Osteoblast (primary cell): ENCODE measurements around the gene CPS1. TPM values are rescaled to one million over a fixed set of nuclear protein-coding genes. Genes with fewer than 3 reads are reported as not detected.

Experiments
- DNase-seq: peaks from one replicate; pipeline ENCODE4 v3.0.0; 2011; ENCODE audit warnings: low spot score, mixed read lengths; ENCODE audit not compliant: insufficient read length; ENCODE audit errors: missing footprints
- H2AFZ ChIP-seq: 2 replicates; pipeline ENCODE4 v1.6.0; 2011; ENCODE audit warnings: mild to moderate bottlenecking, low read length
- H3K27ac ChIP-seq: 2 replicates; pipeline ENCODE4 v1.5.1; 2011; ENCODE audit warnings: mild to moderate bottlenecking, low read depth, low read length, moderate library complexity
- H3K27me3 ChIP-seq: 2 replicates; pipeline ENCODE4 v1.6.0; 2012; ENCODE audit warnings: mild to moderate bottlenecking, control low read depth, inconsistent platforms, low read length, moderate library complexity; ENCODE audit not compliant: insufficient read depth
- H3K36me3 ChIP-seq: 2 replicates; pipeline ENCODE4 v1.5.1; 2011; ENCODE audit warnings: mild to moderate bottlenecking, low read length, control low read depth, moderate library complexity; ENCODE audit not compliant: insufficient read depth
- H3K4me1 ChIP-seq: 2 replicates; pipeline ENCODE4 v1.5.1; 2011; ENCODE audit warnings: mild to moderate bottlenecking, low read length, control low read depth, moderate library complexity; ENCODE audit not compliant: insufficient read depth
- H3K4me2 ChIP-seq: 2 replicates; pipeline ENCODE4 v1.6.0; 2011; ENCODE audit warnings: mild to moderate bottlenecking, low read length; ENCODE audit not compliant: insufficient read depth
- H3K4me3 ChIP-seq: fragments of 200-600 bp; sonication (generic); 3 replicates; pipeline ENCODE4 v1.5.1; 2012; ENCODE audit warnings: mild to moderate bottlenecking, low read length, inconsistent platforms; ENCODE audit not compliant: insufficient read depth
- H3K79me2 ChIP-seq: 2 replicates; pipeline ENCODE4 v1.6.0; 2012; ENCODE audit warnings: mild to moderate bottlenecking, low read length, control low read depth, inconsistent platforms; ENCODE audit not compliant: insufficient read depth
- H3K9me3 ChIP-seq: 2 replicates; pipeline ENCODE4 v1.5.1; 2011; ENCODE audit warnings: low read depth, low read length, control low read depth
- H4K20me1 ChIP-seq: 2 replicates; pipeline ENCODE4 v1.6.0; 2012; ENCODE audit warnings: mild to moderate bottlenecking, low read length, control low read depth; ENCODE audit not compliant: insufficient read depth
- total RNA-seq: library from RNA; depleted of rRNA; stranded (reverse); fragments of >200 nt; gene quantifications from 2 replicates; pipeline ENCODE4 v1.2.3, GENCODE V29; 2012
- TF ChIP-seq, protein P1 (sequence below): IDR thresholded peaks from 2 replicates; pipeline ENCODE4 v1.5.1; 2011; ENCODE audit warnings: mild to moderate bottlenecking, low read depth, low read length, moderate library complexity; ENCODE audit errors: extremely low read depth

The CPS1 gene
- total RNA-seq, 1 donor: 21.7 TPM

DNA sequence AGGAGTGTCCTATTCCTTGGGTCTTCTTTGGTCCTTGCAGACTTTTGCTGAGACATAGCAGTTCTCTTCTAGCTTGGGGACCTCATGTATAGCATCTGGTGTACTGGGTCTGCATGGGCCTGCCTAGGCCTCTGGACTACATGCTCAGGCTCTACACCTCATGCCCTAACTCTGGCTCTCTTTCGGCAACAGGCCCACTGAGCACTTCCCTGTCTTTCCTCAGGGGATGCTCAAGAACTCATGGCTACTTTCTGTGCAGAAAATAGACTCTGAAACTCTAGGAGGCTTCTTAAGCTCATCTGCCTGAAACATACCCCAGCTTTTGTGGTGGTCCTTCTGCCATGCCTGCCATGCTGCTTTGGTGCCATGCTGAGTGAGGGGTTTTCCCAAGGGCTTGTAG, 21.5 kb upstream of the CPS1 start:
- Histone ChIP-seq H3K27ac (no peak overlapping the region), H3K4me2 (no peak overlapping the region), H2AFZ (no peak overlapping the region), H3K9me3 (no peaks in the 10 kb centered on the region), H3K36me3 (no peaks in the 10 kb centered on the region), H3K4me1 (no peaks in the 10 kb centered on the region), H3K79me2 (no peaks in the 10 kb centered on the region), H3K4me3 (no peak overlapping the region), H3K27me3 (no peaks in the 10 kb centered on the region), H4K20me1 (no peaks in the 10 kb centered on the region)
- DNase-seq: peak; percentile 14
- TF ChIP-seq, protein P1, sequence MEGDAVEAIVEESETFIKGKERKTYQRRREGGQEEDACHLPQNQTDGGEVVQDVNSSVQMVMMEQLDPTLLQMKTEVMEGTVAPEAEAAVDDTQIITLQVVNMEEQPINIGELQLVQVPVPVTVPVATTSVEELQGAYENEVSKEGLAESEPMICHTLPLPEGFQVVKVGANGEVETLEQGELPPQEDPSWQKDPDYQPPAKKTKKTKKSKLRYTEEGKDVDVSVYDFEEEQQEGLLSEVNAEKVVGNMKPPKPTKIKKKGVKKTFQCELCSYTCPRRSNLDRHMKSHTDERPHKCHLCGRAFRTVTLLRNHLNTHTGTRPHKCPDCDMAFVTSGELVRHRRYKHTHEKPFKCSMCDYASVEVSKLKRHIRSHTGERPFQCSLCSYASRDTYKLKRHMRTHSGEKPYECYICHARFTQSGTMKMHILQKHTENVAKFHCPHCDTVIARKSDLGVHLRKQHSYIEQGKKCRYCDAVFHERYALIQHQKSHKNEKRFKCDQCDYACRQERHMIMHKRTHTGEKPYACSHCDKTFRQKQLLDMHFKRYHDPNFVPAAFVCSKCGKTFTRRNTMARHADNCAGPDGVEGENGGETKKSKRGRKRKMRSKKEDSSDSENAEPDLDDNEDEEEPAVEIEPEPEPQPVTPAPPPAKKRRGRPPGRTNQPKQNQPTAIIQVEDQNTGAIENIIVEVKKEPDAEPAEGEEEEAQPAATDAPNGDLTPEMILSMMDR: no peak

DNA sequence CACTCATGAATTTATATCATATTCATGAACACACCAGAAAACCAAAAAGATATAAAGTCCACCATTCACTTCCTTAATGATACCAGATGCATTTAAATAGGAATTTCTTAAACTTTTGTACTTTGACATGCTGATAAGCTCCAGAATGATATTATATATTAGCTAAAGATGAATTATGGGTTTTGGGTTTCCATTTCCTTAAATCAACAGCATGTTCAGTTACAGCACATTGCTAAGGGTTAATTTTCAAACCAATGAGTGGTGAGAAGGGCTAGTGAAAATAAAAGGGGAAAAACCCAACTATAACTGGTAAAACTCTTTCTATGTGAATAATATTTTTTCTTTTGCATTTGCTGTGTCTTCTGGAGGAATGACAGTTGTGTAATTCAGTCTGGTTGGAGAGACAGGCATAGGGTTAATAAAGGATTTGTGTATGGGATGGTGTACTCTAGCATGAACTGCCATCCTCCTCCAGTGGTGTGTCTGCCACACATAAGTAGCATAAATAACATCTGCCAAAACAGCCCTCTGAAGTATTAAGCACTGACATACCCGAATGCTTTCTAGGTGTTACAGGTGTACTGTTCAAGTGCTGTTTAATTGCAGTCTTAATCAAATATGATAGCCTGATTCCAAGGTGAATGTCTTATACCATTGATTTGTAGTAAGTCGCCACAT, 19.3 kb upstream of the CPS1 start:
- Histone ChIP-seq H3K4me2 (no peak overlapping the region), H2AFZ (no peak overlapping the region), H3K36me3 (no peaks in the 10 kb centered on the region), H3K79me2 (no peaks in the 10 kb centered on the region), H3K4me1 (no peaks in the 10 kb centered on the region), H3K9me3 (no peaks in the 10 kb centered on the region), H3K4me3 (no peak overlapping the region), H4K20me1 (no peaks in the 10 kb centered on the region), H3K27ac (no peak overlapping the region), H3K27me3 (no peaks in the 10 kb centered on the region)
- DNase-seq: no peak
- TF ChIP-seq, protein P1: no peak

- no peaks in the 10 kb centered on the region for H3K27me3 ChIP-seq
- no peak for DNase-seq
- H3K4me1 ChIP-seq: no peaks in the 10 kb centered on the region
- no peaks in the 10 kb centered on the region for H3K36me3 ChIP-seq
- no peaks in the 10 kb centered on the region for H4K20me1 ChIP-seq
- H3K27ac ChIP-seq: no peak overlapping the region
- H3K79me2 ChIP-seq: no peaks in the 10 kb centered on the region
- H2AFZ ChIP-seq: no peak overlapping the region
- H3K9me3 ChIP-seq: no peaks in the 10 kb centered on the region
- H3K4me3 ChIP-seq: no peak overlapping the region
- TF ChIP-seq, protein P1: no peak
- no peak overlapping the region for H3K4me2 ChIP-seq
Observed at GRCh38 chr2:210539035-210539434, 17.4 kb upstream of the CPS1 start.

GRCh38 chr2:210539578-210540416, 16.6 kb upstream of the CPS1 start:
- no peak overlapping the region for H2AFZ ChIP-seq
- DNase-seq: no peak
- H3K4me3 ChIP-seq: no peak overlapping the region
- H3K9me3 ChIP-seq: no peaks in the 10 kb centered on the region
- no peak overlapping the region for H3K27ac ChIP-seq
- no peaks in the 10 kb centered on the region for H3K4me1 ChIP-seq
- TF ChIP-seq, protein P1: no peak
- no peaks in the 10 kb centered on the region for H3K36me3 ChIP-seq
- H3K79me2 ChIP-seq: no peaks in the 10 kb centered on the region
- no peak overlapping the region for H3K4me2 ChIP-seq
- no peaks in the 10 kb centered on the region for H3K27me3 ChIP-seq
- no peaks in the 10 kb centered on the region for H4K20me1 ChIP-seq
